HepG2 (cell line): Measurements from ENCODE around the gene CACNA1C. TPM values are rescaled to one million over a fixed set of nuclear protein-coding genes. Genes with fewer than 3 reads are reported as not detected.

Experiments used
- ATAC-seq: fragments of 200-7000 bp; cut with Tn5 transposase; 3 replicates; pipeline ENCODE4 v1.9.1; 2020; ENCODE audit warnings: mild to moderate bottlenecking, moderate library complexity
- BruUV-seq: library from RNA; stranded (reverse); fragments of 400-500 nt; replicated peaks from 2 replicates; lab custom pipeline; 2021; lab: Mats Ljungman, UMichigan
- CTCF ChIA-PET: fragments of 300-600 bp; formaldehyde crosslinking; extraction: SDS; loops from one replicate; lab custom pipeline; 2021; ENCODE audit warnings: low total read pairs, inconsistent platforms, low intra/inter-chr PET ratio; lab: Yijun Ruan, JAX
- POLR2A ChIA-PET: fragments of 350-600 bp; sonication (Branson Sonifier 250); formaldehyde crosslinking; loops from one replicate; lab custom pipeline; 2020; ENCODE audit warnings: antibody characterized with exemption, inconsistent platforms; lab: Yijun Ruan, JAX
- DNase-seq: peaks from one replicate; pipeline ENCODE4 v3.0.0-alpha.2; 2015; ENCODE audit warnings: low spot score
- FAIRE-seq: peaks from 3 replicates; lab custom pipeline; 2011; peaks lifted over from hg19 to GRCh38; lab: Jason Lieb, UNC
- H2AFZ ChIP-seq: one replicate; pipeline ENCODE4 v1.6.1; 2011; ENCODE audit warnings: low read length, inconsistent platforms
- H3K27ac ChIP-seq: fragments of 300-600 bp; 3 replicates; pipeline ENCODE4 v1.8.0; 2011; ENCODE audit warnings: mixed run types, mild to moderate bottlenecking, mixed read lengths, low read length, inconsistent platforms; ENCODE audit not compliant: insufficient read depth; ENCODE audit errors: extremely low read length
- H3K27me3 ChIP-seq, 2 experiments: fragments of 200-600 bp in 1 of 2; 2 replicates in 1 of 2; 3 replicates in 1 of 2; pipeline versions ENCODE4 v1.6.0 to v1.8.0; 2011; ENCODE audit warnings: low read length in 2 of 2, mild to moderate bottlenecking in 2 of 2, moderate library complexity in 2 of 2, inconsistent platforms in 1 of 2; ENCODE audit not compliant: insufficient read depth in 2 of 2, control insufficient read depth in 1 of 2
- H3K36me3 ChIP-seq, 2 experiments: fragments of 200-600 bp in 1 of 2; replicated peaks in 1 of 2; 2 replicates in 1 of 2; 3 replicates in 1 of 2; pipeline versions ENCODE4 v1.5.1 to v1.8.0; 2011; ENCODE audit warnings: low read length in 2 of 2, inconsistent platforms in 1 of 2; ENCODE audit not compliant: insufficient read depth in 2 of 2, control insufficient read depth in 1 of 2
- H3K4me1 ChIP-seq: 2 replicates; pipeline ENCODE4 v1.5.1; 2012; ENCODE audit warnings: low read length, inconsistent platforms; ENCODE audit not compliant: insufficient read depth
- H3K4me2 ChIP-seq: 2 replicates; pipeline ENCODE4 v1.6.0; 2011; ENCODE audit warnings: low read depth, low read length, inconsistent platforms
- H3K4me3 ChIP-seq, 3 experiments: fragments of 200-600 bp in 1 of 3; sonication (generic), shearing (Covaris generic) in 1 of 3; replicated peaks in 1 of 3; 2 replicates each; pipeline ENCODE4 v1.5.1; 2011 to 2016; ENCODE audit warnings: low read length in 3 of 3, inconsistent platforms in 2 of 3, low read depth in 2 of 3, mild to moderate bottlenecking in 2 of 3, control low read depth in 1 of 3, mixed read lengths in 1 of 3; ENCODE audit not compliant: insufficient read depth in 1 of 3
- H3K79me2 ChIP-seq: one replicate; pipeline ENCODE4 v1.6.1; 2011; ENCODE audit warnings: low read length, inconsistent platforms; ENCODE audit not compliant: insufficient read depth
- H3K9ac ChIP-seq: 2 replicates; pipeline ENCODE4 v1.6.0; 2011; ENCODE audit warnings: mild to moderate bottlenecking, low read depth, low read length, inconsistent platforms; ENCODE audit not compliant: insufficient read depth
- H3K9me3 ChIP-seq: 2 replicates; pipeline ENCODE4 v1.5.1; 2012; ENCODE audit warnings: mild to moderate bottlenecking, low read length
- H4K20me1 ChIP-seq: 2 replicates; pipeline ENCODE4 v1.6.0; 2011; ENCODE audit warnings: inconsistent platforms, mild to moderate bottlenecking, low read length, moderate library complexity; ENCODE audit not compliant: insufficient read depth
- AFF4 ChIP-seq: sonication (generic); formaldehyde crosslinking; IDR thresholded peaks from 2 replicates; pipeline ENCODE4 v1.4.0; 2020; ENCODE audit warnings: missing genetic modification reagents
- TAF15 ChIP-seq: fragments of 200-400 bp; formaldehyde crosslinking; IDR thresholded peaks from one replicate; pipeline ENCODE4 v1.6.1; 2018; ENCODE audit warnings: mild to moderate bottlenecking, low read depth, low read length; ENCODE audit not compliant: poor library complexity, severe bottlenecking
- WGBS: methylation state at CpG from one replicate; pipeline ENCODE4 v1.1.6; 2017; ENCODE audit warnings: low lambda C conversion rate; 5-methylcytosine and 5-hydroxymethylcytosine counted together
- in situ Hi-C: cut with HindIII; loops from 2 replicates; pipeline ENCODE4 v1.10.0; 2017; ENCODE audit warnings: low pct_unique_long_range_greater_than_20kb; ENCODE audit not compliant: extremely low pct_ligation_motif_present
- intact Hi-C: fragments of 100-400 bp; cut with micrococcal nuclease; formaldehyde crosslinking; loops from one replicate; pipeline ENCODE4 v1.10.0; 2022; ENCODE audit not compliant: unreplicated experiment
- polyA plus RNA-seq, 8 experiments: library from polyadenylated mRNA; depleted of rRNA in 3 of 8; stranded (reverse) in 7 of 8; unstranded in 1 of 8; fragments of >200 nt; fragmentation: Illumina TruSeq in 4 of 8; extraction: Trizol in 4 of 8; gene quantifications; 2 replicates each; pipeline versions ENCODE4 v1.2.1 to v1.2.3, GENCODE V29; 2011 to 2016; ENCODE audit warnings: low read depth in 4 of 8, missing spikeins in 1 of 8, mixed read lengths in 1 of 8; ENCODE audit not compliant: insufficient read depth in 1 of 8
- total RNA-seq, 5 experiments: library from RNA; depleted of rRNA; stranded (reverse); fragments of >200 nt; fragmentation: Illumina TruSeq; extraction: Trizol; gene quantifications; 2 replicates each; pipeline ENCODE4 v1.2.3, GENCODE V29; 2016; ENCODE audit warnings: low read depth in 1 of 5
- TF ChIP-seq, protein P1 (sequence below): sonication (generic); formaldehyde crosslinking; IDR thresholded peaks from 2 replicates; pipeline ENCODE4 v1.5.1; 2020; ENCODE audit warnings: missing genetic modification reagents, mild to moderate bottlenecking, borderline replicate concordance
- TF ChIP-seq, protein P2 (sequence below): IDR thresholded peaks from 2 replicates; pipeline ENCODE4 v1.6.1; 2016

Gene CACNA1C
- total and polyA plus RNA-seq, 2 of the 13 experiments (the other 11 are each of a cell fraction or from before 2014, with no cell fraction given): not detected

- Histone ChIP-seq H3K4me3 (no peak overlapping the region), H3K27ac (no peak overlapping the region), H3K4me1 (peaks cover 27% of the 10 kb centered on the region), H3K9me3 (no peaks in the 10 kb centered on the region), H3K36me3 (no peaks in the 10 kb centered on the region), H3K79me2 (no peaks in the 10 kb centered on the region), H2AFZ (no peak overlapping the region), H3K27me3 (peaks cover 1 to 40% of the 10 kb centered on the region in 2 experiments; a peak in 4 of 5 replicates), H4K20me1 (no peaks in the 10 kb centered on the region), H3K9ac (no peak overlapping the region), H3K4me2 (no peak overlapping the region; the same call in 1 of the 2 replicates)
- in situ Hi-C loops: no loop called here
- ATAC-seq (no peak), FAIRE-seq (no peak), DNase-seq (no peak)
- ChIA-PET POLR2A (no interaction called here), CTCF (no interaction called here)
- WGBS: 23% methylated on average over 5 of the region's 6 CpGs
- intact Hi-C loops: no loop called here
- TF ChIP-seq, protein P1, sequence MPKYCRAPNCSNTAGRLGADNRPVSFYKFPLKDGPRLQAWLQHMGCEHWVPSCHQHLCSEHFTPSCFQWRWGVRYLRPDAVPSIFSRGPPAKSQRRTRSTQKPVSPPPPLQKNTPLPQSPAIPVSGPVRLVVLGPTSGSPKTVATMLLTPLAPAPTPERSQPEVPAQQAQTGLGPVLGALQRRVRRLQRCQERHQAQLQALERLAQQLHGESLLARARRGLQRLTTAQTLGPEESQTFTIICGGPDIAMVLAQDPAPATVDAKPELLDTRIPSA: no peak
- no peak for TF ChIP-seq TAF15
- TF ChIP-seq, protein P2, sequence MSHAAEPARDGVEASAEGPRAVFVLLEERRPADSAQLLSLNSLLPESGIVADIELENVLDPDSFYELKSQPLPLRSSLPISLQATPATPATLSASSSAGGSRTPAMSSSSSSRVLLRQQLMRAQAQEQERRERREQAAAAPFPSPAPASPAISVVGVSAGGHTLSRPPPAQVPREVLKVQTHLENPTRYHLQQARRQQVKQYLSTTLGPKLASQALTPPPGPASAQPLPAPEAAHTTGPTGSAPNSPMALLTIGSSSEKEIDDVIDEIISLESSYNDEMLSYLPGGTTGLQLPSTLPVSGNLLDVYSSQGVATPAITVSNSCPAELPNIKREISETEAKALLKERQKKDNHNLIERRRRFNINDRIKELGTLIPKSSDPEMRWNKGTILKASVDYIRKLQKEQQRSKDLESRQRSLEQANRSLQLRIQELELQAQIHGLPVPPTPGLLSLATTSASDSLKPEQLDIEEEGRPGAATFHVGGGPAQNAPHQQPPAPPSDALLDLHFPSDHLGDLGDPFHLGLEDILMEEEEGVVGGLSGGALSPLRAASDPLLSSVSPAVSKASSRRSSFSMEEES (CRISPR knock-in tag): no peak
- no peak for TF ChIP-seq AFF4 (CRISPR knock-in tag)
- BruUV-seq: no TSS peak
These were observed 218.1 kb downstream of the CACNA1C start for GRCh38 chr12:2270846-2271245.
